ENCODE data around the gene FOSL1.
"Not testable (repeated sequence)": the region's sequence is repeated elsewhere in the genome, so short reads cannot be mapped to it uniquely, and the experiment has no call there.

- not testable (repeated sequence) for TF ChIP-seq CTCF, EZH2 (IDR thresholded peaks at IDR 0.05)
Measured at GRCh38 chr11:65848693-65849092, 51.5 kb downstream of the FOSL1 start.

Measured in neural progenitor cell (in vitro differentiated cells).